ENCODE measurements around the gene GRB10.

GRCh38 chr7:50674299-50674698 is 108.4 kb downstream of the GRB10 start:
- no peak for TF ChIP-seq CTCF (IDR thresholded peaks at IDR 0.05)
- no peak for TF ChIP-seq POLR2A (IDR thresholded peaks at IDR 0.05)

Measured in uterus (tissue), 2 donors.